H1 (cell line): ENCODE measurements around the gene FNDC3A. TPM values are rescaled to one million over a fixed set of nuclear protein-coding genes. Genes with fewer than 3 reads are reported as not detected.

Experiments used
- CTCF ChIA-PET: fragments of 300-600 bp; sonication (Branson Sonifier 250); formaldehyde crosslinking; loops from one replicate; lab custom pipeline; 2021; ENCODE audit not compliant: partially characterized antibody; lab: Charles Lee
- POLR2A ChIA-PET: fragments of 300-600 bp; sonication (Branson Sonifier 250); formaldehyde crosslinking; loops from one replicate; lab custom pipeline; 2021; ENCODE audit warnings: inconsistent platforms; ENCODE audit not compliant: partially characterized antibody; lab: Charles Lee
- DNase-seq, 2 experiments: peaks; one replicate each; pipeline versions ENCODE4 v3.0.0 to v3.0.0-alpha.2; 2010 to 2022; ENCODE audit warnings: low spot score in 2 of 2, low read depth in 1 of 2, mixed read lengths in 1 of 2
- FAIRE-seq: peaks from 2 replicates; lab custom pipeline; 2011; peaks lifted over from hg19 to GRCh38; lab: Jason Lieb, UNC
- H2AFZ ChIP-seq: 2 replicates; pipeline ENCODE4 v1.8.1; 2012; ENCODE audit warnings: low read length, inconsistent platforms
- H2AK5ac ChIP-seq: 2 replicates; pipeline ENCODE4 v1.6.1; 2013; ENCODE audit warnings: low read depth, low read length
- H2BK120ac ChIP-seq: replicated peaks from 2 replicates; pipeline ENCODE3; 2013; ENCODE audit warnings: low read depth, low read length, inconsistent platforms
- H2BK12ac ChIP-seq: 2 replicates; pipeline ENCODE4 v1.6.1; 2013; ENCODE audit warnings: low read depth, low read length
- H2BK15ac ChIP-seq: 2 replicates; pipeline ENCODE4 v1.6.1; 2013; ENCODE audit warnings: low read length
- H2BK20ac ChIP-seq: 2 replicates; pipeline ENCODE4 v1.6.1; 2013; ENCODE audit warnings: low read length
- H2BK5ac ChIP-seq: 2 replicates; pipeline ENCODE4 v1.6.1; 2013; ENCODE audit warnings: low read depth, low read length
- H3K14ac ChIP-seq: 2 replicates; pipeline ENCODE4 v1.6.1; 2013; ENCODE audit warnings: inconsistent platforms; ENCODE audit not compliant: insufficient read length
- H3K18ac ChIP-seq: 2 replicates; pipeline ENCODE4 v1.6.1; 2013; ENCODE audit warnings: low read length; ENCODE audit errors: extremely low read depth
- H3K23ac ChIP-seq: 2 replicates; pipeline ENCODE4 v1.6.1; 2013; ENCODE audit warnings: inconsistent platforms; ENCODE audit not compliant: insufficient read length
- H3K23me2 ChIP-seq: 2 replicates; pipeline ENCODE4 v1.6.1; 2013; ENCODE audit warnings: low read depth, low read length
- H3K27ac ChIP-seq: 2 replicates; pipeline ENCODE4 v1.6.1; 2011; ENCODE audit warnings: low read depth, low read length, inconsistent platforms
- H3K27me3 ChIP-seq, 4 experiments: replicated peaks in 1 of 4; 1 replicate in 1 of 4; 2 replicates in 3 of 4; pipeline versions ENCODE4 v1.6.1 to v1.8.1; 2011 to 2013; ENCODE audit warnings: low read length in 3 of 4, mild to moderate bottlenecking in 3 of 4, inconsistent platforms in 2 of 4, mixed read lengths in 2 of 4, moderate library complexity in 1 of 4; ENCODE audit not compliant: control insufficient read depth in 3 of 4, insufficient read depth in 3 of 4; ENCODE audit errors: extremely low read depth in 1 of 4
- H3K36me3 ChIP-seq, 4 experiments: 2 replicates each; pipeline versions ENCODE4 v1.6.1 to v1.8.1; 2011 to 2013; ENCODE audit warnings: mild to moderate bottlenecking in 4 of 4, low read length in 3 of 4, moderate library complexity in 2 of 4, control low read depth in 1 of 4, inconsistent platforms in 1 of 4; ENCODE audit not compliant: insufficient read depth in 4 of 4, control insufficient read depth in 2 of 4
- H3K4ac ChIP-seq: replicated peaks from 2 replicates; pipeline ENCODE3; 2013; ENCODE audit warnings: low read length, low read depth, mixed read lengths, inconsistent platforms; ENCODE audit not compliant: insufficient read length
- H3K4me1 ChIP-seq, 4 experiments: replicated peaks in 1 of 4; 1 replicate in 1 of 4; 2 replicates in 3 of 4; pipeline versions ENCODE4 v1.6.1 to v1.8.1; 2011 to 2013; ENCODE audit warnings: low read length in 3 of 4, inconsistent platforms in 2 of 4, mixed read lengths in 1 of 4; ENCODE audit not compliant: insufficient read depth in 4 of 4, control insufficient read depth in 3 of 4
- H3K4me2 ChIP-seq, 2 experiments: 2 replicates each; pipeline versions ENCODE4 v1.6.1 to v1.8.1; 2011 to 2013; ENCODE audit warnings: low read depth in 2 of 2, low read length in 2 of 2, control low read depth in 1 of 2, inconsistent platforms in 1 of 2, mild to moderate bottlenecking in 1 of 2; ENCODE audit not compliant: insufficient read depth in 1 of 2
- H3K4me3 ChIP-seq, 4 experiments: fragments of 200-600, 300-600 bp in 1 of 4; sonication (generic), shearing (Covaris generic), sonication (Bioruptor Twin) in 1 of 4; 2 replicates each; pipeline versions ENCODE4 v1.5.1 to v1.8.1; 2011 to 2016; ENCODE audit warnings: low read length in 4 of 4, low read depth in 3 of 4, control low read depth in 2 of 4, inconsistent platforms in 2 of 4, mild to moderate bottlenecking in 2 of 4, mixed read lengths in 1 of 4, moderate library complexity in 1 of 4; ENCODE audit not compliant: insufficient read depth in 2 of 4; ENCODE audit errors: extremely low read depth in 1 of 4
- H3K56ac ChIP-seq: replicated peaks from 2 replicates; pipeline ENCODE3; 2013; ENCODE audit warnings: low read depth, mild to moderate bottlenecking, mixed read lengths, low read length, inconsistent platforms; ENCODE audit not compliant: insufficient read length
- H3K79me1 ChIP-seq: 2 replicates; pipeline ENCODE4 v1.6.1; 2013; ENCODE audit warnings: low read depth, low read length, control low read depth
- H3K79me2 ChIP-seq, 2 experiments: 2 replicates each; pipeline versions ENCODE4 v1.6.1 to v1.8.1; 2012 to 2013; ENCODE audit warnings: low read length in 2 of 2, mild to moderate bottlenecking in 2 of 2, inconsistent platforms in 1 of 2; ENCODE audit not compliant: insufficient read depth in 2 of 2, control insufficient read depth in 1 of 2
- H3K9ac ChIP-seq, 4 experiments: replicated peaks in 1 of 4; 1 replicate in 1 of 4; 2 replicates in 3 of 4; pipeline versions ENCODE4 v1.6.1 to v1.8.1; 2011 to 2013; ENCODE audit warnings: low read depth in 3 of 4, low read length in 3 of 4, control low read depth in 2 of 4, mild to moderate bottlenecking in 2 of 4, moderate library complexity in 2 of 4, inconsistent platforms in 1 of 4; ENCODE audit errors: extremely low read depth in 1 of 4
- H3K9me3 ChIP-seq, 2 experiments: 2 replicates each; pipeline versions ENCODE4 v1.6.1 to v1.8.1; 2012 to 2013; ENCODE audit warnings: mild to moderate bottlenecking in 2 of 2, moderate library complexity in 2 of 2, control low read depth in 1 of 2, inconsistent platforms in 1 of 2, low read depth in 1 of 2, low read length in 1 of 2, mixed read lengths in 1 of 2; ENCODE audit not compliant: insufficient read depth in 2 of 2
- H4K20me1 ChIP-seq, 2 experiments: replicated peaks in 1 of 2; 2 replicates each; pipeline versions ENCODE3 to v1.8.1; 2011 to 2013; ENCODE audit warnings: inconsistent platforms in 2 of 2, low read length in 2 of 2, mild to moderate bottlenecking in 1 of 2; ENCODE audit not compliant: insufficient read depth in 2 of 2, control insufficient read depth in 1 of 2
- H4K5ac ChIP-seq: 2 replicates; pipeline ENCODE4 v1.6.1; 2013; ENCODE audit warnings: low read length, low read depth, mixed read lengths, inconsistent platforms; ENCODE audit not compliant: insufficient read length
- H4K8ac ChIP-seq: 2 replicates; pipeline ENCODE4 v1.8.0; 2013; ENCODE audit warnings: mild to moderate bottlenecking, moderate library complexity, low read length, inconsistent platforms; ENCODE audit not compliant: insufficient read depth; ENCODE audit errors: extremely low read depth
- H4K91ac ChIP-seq: replicated peaks from 2 replicates; pipeline ENCODE3; 2013; ENCODE audit warnings: low read length, mixed read lengths, inconsistent platforms; ENCODE audit not compliant: insufficient read length
- ATF3 ChIP-seq: IDR thresholded peaks from 2 replicates; pipeline ENCODE4 v1.6.1; 2011; ENCODE audit warnings: low read depth, mild to moderate bottlenecking, low read length; ENCODE audit not compliant: insufficient read depth
- BACH1 ChIP-seq: IDR thresholded peaks from 2 replicates; pipeline ENCODE4 v1.6.1; 2012; ENCODE audit warnings: low read length, improper control_type of control experiment
- BCL11A ChIP-seq, 2 experiments: IDR thresholded peaks; one replicate each; pipeline ENCODE4 v1.6.1; 2011; ENCODE audit warnings: low read depth in 2 of 2, low read length in 2 of 2, mild to moderate bottlenecking in 2 of 2
- CBX5 ChIP-seq: fragments of 300-800, 300-1000 bp; sonication (generic); IDR thresholded peaks from 2 replicates; pipeline ENCODE4 v1.7.1; 2016; ENCODE audit warnings: antibody characterized with exemption, low read length, low read depth
- EP300 ChIP-seq, 2 experiments: IDR thresholded peaks; 1 replicate in 1 of 2; 2 replicates in 1 of 2; pipeline ENCODE4 v1.6.1; 2011 to 2012; ENCODE audit warnings: low read depth in 2 of 2, low read length in 2 of 2, mild to moderate bottlenecking in 2 of 2, borderline replicate concordance in 1 of 2, inconsistent platforms in 1 of 2, moderate library complexity in 1 of 2
- JUN ChIP-seq: IDR thresholded peaks from 2 replicates; pipeline ENCODE4 v1.6.1; 2011; ENCODE audit warnings: low read depth, mild to moderate bottlenecking, improper control_type of control experiment, low read length
- KDM4A ChIP-seq: IDR thresholded peaks from one replicate; pipeline ENCODE4 v1.7.1; 2012; ENCODE audit warnings: low read depth, mild to moderate bottlenecking, moderate library complexity, low read length, inconsistent platforms; ENCODE audit not compliant: severe bottlenecking
- RXRA ChIP-seq: IDR thresholded peaks from 2 replicates; pipeline ENCODE4 v1.6.1; 2011; ENCODE audit warnings: low read depth, mild to moderate bottlenecking, low read length, moderate library complexity; ENCODE audit not compliant: insufficient read depth
- SIN3A ChIP-seq, 2 experiments: IDR thresholded peaks in 1 of 2; conservative IDR thresholded peaks in 1 of 2; 2 replicates each; pipeline ENCODE4 v1.6.1; 2011 to 2012; ENCODE audit warnings: low read length in 2 of 2, improper control_type of control experiment in 1 of 2, low read depth in 1 of 2, mild to moderate bottlenecking in 1 of 2
- SIX5 ChIP-seq: IDR thresholded peaks from 2 replicates; pipeline ENCODE4 v1.6.1; 2011; ENCODE audit warnings: mild to moderate bottlenecking, low read depth, low read length
- TAF7 ChIP-seq: optimal IDR thresholded peaks from 2 replicates; pipeline ENCODE3; 2011; ENCODE audit warnings: low read depth, mild to moderate bottlenecking, inconsistent platforms, low read length, moderate library complexity, borderline replicate concordance
- TEAD4 ChIP-seq: IDR thresholded peaks from 2 replicates; pipeline ENCODE4 v1.6.1; 2012; ENCODE audit warnings: low read depth, low read length, inconsistent platforms, mixed read lengths
- YY1 ChIP-seq: IDR thresholded peaks from 2 replicates; pipeline ENCODE4 v1.6.1; 2011; ENCODE audit warnings: low read depth, mild to moderate bottlenecking, low read length
- WGBS, 2 experiments: shearing (Covaris generic) in 1 of 2; methylation state at CpG; one replicate each; pipeline versions ENCODE4 v1.1.6 to v1.1.7; 2013 to 2015; ENCODE audit warnings: low lambda C conversion rate in 2 of 2, mixed read lengths in 2 of 2, inconsistent platforms in 1 of 2, low coverage in 1 of 2, missing lambda C conversion rate in 1 of 2; ENCODE audit not compliant: insufficient replicate concordance in 2 of 2, insufficient coverage in 1 of 2, insufficient read length in 1 of 2; ENCODE audit errors: extremely low coverage in 1 of 2, missing lambda C conversion rate in 1 of 2; 5-methylcytosine and 5-hydroxymethylcytosine counted together
- polyA plus RNA-seq, 7 experiments: library from polyadenylated mRNA; depleted of rRNA in 3 of 7; stranded (reverse) in 5 of 7; unstranded in 2 of 7; fragments of >200 nt in 5 of 7; fragments of 200-250 nt in 2 of 7; gene quantifications; 1 replicate in 5 of 7; 2 replicates in 1 of 7; 4 replicates in 1 of 7; pipeline versions ENCODE4 v1.2.1 to v1.2.3, GENCODE V29; 2011 to 2013; ENCODE audit warnings: missing spikeins in 2 of 7, mixed read lengths in 2 of 7
- total RNA-seq: library from RNA; stranded (reverse); fragmentation: NEBNext Ultra II Directional; extraction: Animal tissue kit (Norgen Biotek cat#: 25700); gene quantifications from 2 replicates; pipeline ENCODE4 v1.2.1, GENCODE V29; 2021

FNDC3A gene
- total and polyA plus RNA-seq, 2 of the 8 experiments (the other 6 are each of a cell fraction or from before 2014, with no cell fraction given), result 14.6 to 26.0 TPM

- WGBS, 2 experiments, result 84% methylated on average over 2 of the region's 2 CpGs; no CpG with 5 or more reads in 1 of the 2 experiments
- H3K4me2 ChIP-seq, result no peak overlapping the region
- no peak overlapping the region for H2BK5ac ChIP-seq
- H3K27ac ChIP-seq, result no peak overlapping the region
- H3K23me2 ChIP-seq, result no peaks in the 10 kb centered on the region
- no peak overlapping the region for H2BK12ac ChIP-seq
- ChIA-PET POLR2A (no interaction called here), CTCF (interaction anchor here (0.6 kb wide), 1 partner anchor 279 kb away, joined by 3 read pairs; no protein-coding TSS in a partner anchor)
- no peaks in the 10 kb centered on the region for H3K36me3 ChIP-seq
- no peak overlapping the region for H3K4ac ChIP-seq
- no peak overlapping the region for H3K14ac ChIP-seq
- no peak overlapping the region for H2BK15ac ChIP-seq
- no peaks in the 10 kb centered on the region for H3K27me3 ChIP-seq
- no peak overlapping the region for H2AFZ ChIP-seq
- H4K8ac ChIP-seq, result no peak overlapping the region
- H4K20me1 ChIP-seq, result no peaks in the 10 kb centered on the region
- FAIRE-seq (no peak), DNase-seq (no peak)
- no peaks in the 10 kb centered on the region for H3K4me1 ChIP-seq
- no peaks in the 10 kb centered on the region for H3K9me3 ChIP-seq
- H3K4me3 ChIP-seq, result no peak overlapping the region
- H3K9ac ChIP-seq, result no peak overlapping the region
- H3K79me1 ChIP-seq, result no peaks in the 10 kb centered on the region
- H2AK5ac ChIP-seq, result no peak overlapping the region
- no peak overlapping the region for H3K23ac ChIP-seq
- H4K5ac ChIP-seq, result no peak overlapping the region
- no peak overlapping the region for H2BK20ac ChIP-seq
- no peak overlapping the region for H2BK120ac ChIP-seq
- no peak overlapping the region for H3K56ac ChIP-seq
- no peak overlapping the region for H4K91ac ChIP-seq
- no peak overlapping the region for H3K18ac ChIP-seq
- H3K79me2 ChIP-seq, result no peaks in the 10 kb centered on the region
- no peak for TF ChIP-seq TAF7
- TF ChIP-seq JUN, result no peak
- no peak for TF ChIP-seq RXRA
- TF ChIP-seq EP300 (IDR thresholded peaks at IDR 0.05; ENCODE audit: borderline replicate concordance in 1 of 2, low read depth in 2 of 2, low read length in 2 of 2), result no peak
- TF ChIP-seq CBX5, result no peak
- no peak for TF ChIP-seq TEAD4
- no peak for TF ChIP-seq KDM4A
- TF ChIP-seq YY1, result no peak
- TF ChIP-seq SIX5, result no peak
- TF ChIP-seq BACH1, result no peak
- TF ChIP-seq BCL11A (IDR thresholded peaks at IDR 0.05; ENCODE audit: low read depth in 2 of 2, low read length in 2 of 2), result no peak
- TF ChIP-seq ATF3, result no peak
- TF ChIP-seq SIN3A (conservative IDR thresholded peaks at IDR 0.05 in 1 of 2, IDR thresholded peaks at IDR 0.05 in 1 of 2; ENCODE audit: low read depth in 1 of 2, low read length in 2 of 2), result no peak
These were observed 121.7 kb downstream of the FNDC3A start for GRCh38 chr13:49097374-49097773.
